Measurements from ENCODE around the gene PHKG2.

The PHKG2 gene

DNA sequence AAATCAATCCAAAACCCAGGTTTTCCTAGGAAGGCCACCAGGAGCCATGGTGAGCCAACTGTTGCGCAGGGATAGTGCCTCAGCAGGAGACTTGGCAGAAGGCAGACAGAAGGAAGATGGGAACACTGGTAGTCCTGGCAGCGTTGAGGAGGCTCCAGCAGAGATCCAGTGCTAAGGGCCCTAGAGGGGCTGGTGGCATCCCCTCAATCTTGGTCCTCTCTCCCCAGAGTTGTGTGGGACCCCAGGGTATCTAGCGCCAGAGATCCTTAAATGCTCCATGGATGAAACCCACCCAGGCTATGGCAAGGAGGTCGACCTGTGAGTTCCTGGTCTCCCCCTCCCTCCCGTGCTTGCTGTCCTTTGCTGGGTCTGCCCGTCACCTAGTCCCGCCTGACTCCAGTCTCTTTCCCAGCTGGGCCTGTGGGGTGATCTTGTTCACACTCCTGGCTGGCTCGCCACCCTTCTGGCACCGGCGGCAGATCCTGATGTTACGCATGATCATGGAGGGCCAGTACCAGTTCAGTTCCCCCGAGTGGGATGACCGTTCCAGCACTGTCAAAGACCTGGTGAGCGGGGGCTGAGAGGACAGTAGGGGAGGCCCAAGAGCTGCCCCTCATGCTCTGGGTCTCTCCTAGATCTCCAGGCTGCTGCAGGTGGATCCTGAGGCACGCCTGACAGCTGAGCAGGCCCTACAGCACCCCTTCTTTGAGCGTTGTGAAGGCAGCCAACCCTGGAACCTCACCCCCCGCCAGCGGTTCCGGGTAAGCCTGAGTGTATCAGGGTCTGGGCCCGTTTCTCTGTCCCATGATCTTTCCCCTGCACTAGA is 7.9 kb downstream of the PHKG2 start:
- no peak for DNase-seq (ENCODE audit: extremely low read depth in 1 of 2, low read depth in 1 of 2)

DNA sequence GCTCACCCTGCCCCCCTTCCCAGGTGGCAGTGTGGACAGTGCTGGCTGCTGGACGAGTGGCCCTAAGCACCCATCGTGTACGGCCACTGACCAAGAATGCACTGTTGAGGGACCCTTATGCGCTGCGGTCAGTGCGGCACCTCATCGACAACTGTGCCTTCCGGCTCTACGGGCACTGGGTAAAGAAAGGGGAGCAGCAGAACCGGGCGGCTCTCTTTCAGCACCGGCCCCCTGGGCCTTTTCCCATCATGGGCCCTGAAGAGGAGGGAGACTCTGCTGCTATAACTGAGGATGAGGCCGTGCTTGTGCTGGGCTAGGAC is 8.5 kb downstream of the PHKG2 start:
- DNase-seq (ENCODE audit: extremely low read depth in 1 of 2, low read depth in 1 of 2), result no peak

DNA sequence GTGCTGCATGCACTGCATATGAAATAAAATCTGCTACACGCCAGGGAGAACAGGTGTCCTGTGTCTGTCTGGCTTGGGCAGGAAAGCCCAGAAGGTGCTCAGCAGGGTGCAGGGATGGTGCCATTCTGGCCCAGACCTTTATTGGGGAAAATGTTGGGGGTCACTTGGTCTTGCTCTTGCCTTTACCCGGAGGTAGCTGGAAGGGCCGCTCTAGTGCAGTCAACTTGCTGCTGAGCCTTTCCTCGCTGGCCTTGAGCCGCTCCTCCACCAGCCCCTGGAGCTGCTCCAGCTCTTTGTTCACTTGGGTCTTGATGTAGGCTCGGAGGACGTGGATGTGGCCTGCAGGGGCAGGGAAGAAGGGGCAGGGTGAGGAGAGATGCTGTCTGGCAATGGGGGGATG is 9.1 kb downstream of the PHKG2 start:
- DNase-seq (ENCODE audit: extremely low read depth in 1 of 2, low read depth in 1 of 2), result no peak

DNA sequence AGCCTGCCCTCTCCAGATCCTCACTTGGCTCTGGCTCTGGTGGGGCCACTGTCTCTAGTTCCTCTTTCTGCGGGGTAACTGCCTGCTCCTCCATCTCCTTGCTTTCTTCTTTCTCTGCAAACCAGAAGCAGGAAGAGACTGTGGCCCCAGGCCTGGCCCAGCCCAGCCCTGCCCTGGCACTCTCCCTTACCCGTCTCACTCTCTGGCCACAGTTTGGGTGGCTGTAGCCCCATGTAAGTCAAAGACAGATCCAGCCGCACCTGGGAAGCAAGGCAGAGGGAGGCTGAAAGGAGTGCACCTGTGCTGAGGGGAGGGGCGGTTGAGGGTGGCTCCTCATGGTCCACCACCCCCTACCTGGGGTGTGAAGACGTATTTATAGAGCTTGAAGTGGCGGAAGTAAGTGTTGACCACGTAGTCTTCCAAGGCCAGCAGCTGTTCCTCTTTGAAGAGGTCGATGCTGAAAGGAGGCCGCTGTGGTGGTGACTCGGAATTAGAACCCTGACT is 10.8 kb downstream of the PHKG2 start:
- no peak for DNase-seq (ENCODE audit: extremely low read depth in 1 of 2, low read depth in 1 of 2)

DNA sequence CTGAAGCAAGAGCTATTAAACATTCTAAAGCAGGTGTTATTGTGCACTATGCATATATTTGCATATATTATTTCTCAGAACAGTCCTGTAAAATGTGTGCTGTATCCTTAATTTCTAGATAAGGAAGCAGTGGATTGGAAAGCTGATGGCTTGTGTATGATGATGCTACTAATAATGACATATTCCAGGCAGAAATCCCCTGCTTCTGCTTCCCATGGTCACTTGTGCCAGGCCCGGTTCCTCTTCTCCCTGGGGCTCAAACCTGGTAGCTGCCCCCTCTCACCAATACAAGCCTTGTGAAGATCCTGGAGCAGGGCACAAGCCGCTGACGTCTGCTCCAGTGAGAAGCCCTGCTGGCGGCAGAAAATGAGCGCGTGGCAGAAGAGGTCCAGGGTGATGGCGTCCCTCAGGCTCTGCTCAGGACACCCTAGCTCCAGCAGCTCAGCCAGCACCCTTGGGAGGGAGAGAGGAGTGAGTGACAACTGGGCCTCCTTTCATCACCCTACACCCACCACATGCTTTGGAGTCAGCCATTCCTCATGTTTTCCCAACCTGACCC is 11.9 kb downstream of the PHKG2 start:
- DNase-seq (ENCODE audit: extremely low read depth in 1 of 2, low read depth in 1 of 2), result no peak

DNA sequence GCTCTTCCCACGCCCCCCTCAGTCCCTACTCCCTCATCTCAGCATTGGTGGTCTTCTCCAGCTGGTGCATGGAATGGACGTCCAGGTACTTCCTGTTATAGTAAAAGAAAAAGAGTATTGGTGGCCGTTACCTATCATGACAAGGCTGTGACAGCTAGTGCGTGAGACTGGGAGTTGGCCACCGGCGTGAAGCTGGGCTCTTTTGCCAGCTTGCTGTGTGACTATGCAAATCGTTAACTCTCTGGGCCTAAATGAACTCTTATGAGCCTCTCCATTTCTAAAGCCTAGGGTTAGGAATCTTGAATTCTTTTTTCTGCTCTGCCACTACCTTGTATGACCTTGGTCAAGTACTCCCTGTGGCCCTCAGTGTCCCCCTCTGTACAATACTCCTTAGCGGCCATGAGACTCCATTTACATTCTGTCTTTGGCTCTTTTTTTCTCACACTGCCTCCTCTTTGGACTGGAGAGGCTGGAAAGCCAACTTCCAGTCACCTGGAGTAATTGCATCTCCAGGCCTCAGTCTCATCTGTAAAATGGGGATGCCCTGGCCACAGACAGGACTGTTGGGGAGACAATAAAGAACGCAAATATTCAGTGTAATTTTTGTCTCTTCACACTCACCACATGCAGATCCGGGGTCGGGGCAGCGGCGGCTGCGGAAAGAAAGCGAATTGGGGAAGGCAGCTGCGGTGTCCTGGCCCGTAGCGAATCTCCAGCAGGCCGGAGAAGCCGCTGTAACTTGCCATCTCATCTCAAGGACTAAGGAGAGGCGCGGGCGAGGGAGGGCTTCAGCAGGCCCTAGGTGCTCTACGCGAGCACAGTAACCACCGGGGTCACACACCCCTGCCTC is 12.6 kb downstream of the PHKG2 start:
- no peak for DNase-seq (ENCODE audit: extremely low read depth in 1 of 2, low read depth in 1 of 2)

DNA sequence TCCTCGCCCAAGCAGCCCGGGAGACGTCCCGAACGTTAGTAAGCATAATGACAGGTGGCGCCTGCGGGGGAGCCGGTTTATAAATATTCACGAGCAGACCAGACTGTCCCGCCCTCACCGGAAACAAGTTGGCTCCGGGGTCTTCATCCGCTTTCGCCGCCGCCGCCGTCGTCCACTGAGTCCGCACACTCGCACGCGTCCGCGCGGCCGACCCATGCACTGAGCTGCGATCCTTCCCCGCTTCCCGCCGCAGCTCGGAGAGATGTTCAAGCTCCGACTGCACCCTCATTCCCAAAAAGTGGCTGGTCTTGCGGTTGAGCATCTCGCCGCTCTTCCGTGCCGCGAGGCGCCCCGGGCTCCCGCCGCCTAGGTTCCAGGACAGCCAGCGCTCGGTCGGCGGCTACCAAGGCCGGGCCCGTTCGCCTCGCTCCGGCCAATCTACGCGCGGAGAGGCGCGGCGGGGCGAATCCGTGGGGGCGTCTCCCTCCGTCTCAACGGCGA is 13.3 kb downstream of the PHKG2 start:
- peak in 1 of 2 donors; percentile 9 for DNase-seq (ENCODE audit: extremely low read depth in 1 of 2, low read depth in 1 of 2)

DNA sequence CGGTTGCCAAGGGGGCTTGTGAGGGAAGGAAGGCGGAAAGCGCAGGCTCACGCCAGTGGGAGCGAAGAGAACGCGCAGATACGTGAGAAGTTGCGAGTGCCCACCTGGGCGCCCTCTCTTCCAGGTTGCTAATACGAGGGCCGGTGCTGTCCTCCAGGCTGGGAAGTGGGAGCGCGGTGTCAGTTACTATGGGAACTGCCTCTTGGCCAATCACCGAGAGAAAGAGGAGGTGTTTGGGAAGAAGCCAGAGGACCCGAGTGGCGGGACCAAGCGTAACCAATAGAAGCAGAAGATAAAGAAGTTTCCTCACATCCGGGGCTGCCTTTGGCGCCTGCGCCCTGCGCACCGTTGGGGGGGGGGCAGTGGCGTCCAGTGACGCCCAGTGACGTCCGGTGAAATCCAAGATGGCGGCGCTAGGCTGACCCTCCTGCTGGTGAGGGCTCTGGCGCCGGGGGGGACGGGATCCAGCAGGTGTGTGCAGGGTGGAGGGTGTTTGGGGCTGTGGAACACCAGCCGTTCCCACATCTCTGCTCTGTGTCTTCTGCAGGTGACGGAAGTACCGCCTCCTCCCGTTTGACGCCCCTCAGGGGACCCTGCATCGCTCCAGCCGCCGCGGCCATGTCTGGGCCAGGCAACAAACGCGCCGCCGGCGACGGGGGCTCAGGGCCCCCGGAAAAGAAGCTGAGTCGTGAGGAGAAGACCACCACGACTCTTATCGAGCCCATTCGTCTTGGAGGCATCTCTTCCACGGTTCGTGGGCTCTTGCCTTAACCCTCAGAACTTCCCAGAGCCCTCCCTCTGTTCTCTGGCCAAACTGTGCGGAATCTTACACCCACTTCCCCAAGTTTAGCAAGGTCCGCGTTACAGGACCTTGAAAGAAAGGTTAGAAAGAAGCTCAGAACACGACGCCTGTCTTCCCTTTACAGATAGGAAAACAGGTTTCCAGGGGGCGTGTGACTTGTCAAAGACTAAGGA is 14.0 kb downstream of the PHKG2 start, which contains the start of the genes CFAP119 and RNF40:
CFAP119 (minus strand) TSS at position 135 of the 975 bp plus-strand sequence. CDS start 314 bp downstream, outside the sequence.
RNF40 (plus strand) TSS at position 395 of the 975 bp plus-strand sequence; CDS start at position 619, 224 bp downstream.
- peak; percentile 68 to 78 for DNase-seq (ENCODE audit: extremely low read depth in 1 of 2, low read depth in 1 of 2)

DNA sequence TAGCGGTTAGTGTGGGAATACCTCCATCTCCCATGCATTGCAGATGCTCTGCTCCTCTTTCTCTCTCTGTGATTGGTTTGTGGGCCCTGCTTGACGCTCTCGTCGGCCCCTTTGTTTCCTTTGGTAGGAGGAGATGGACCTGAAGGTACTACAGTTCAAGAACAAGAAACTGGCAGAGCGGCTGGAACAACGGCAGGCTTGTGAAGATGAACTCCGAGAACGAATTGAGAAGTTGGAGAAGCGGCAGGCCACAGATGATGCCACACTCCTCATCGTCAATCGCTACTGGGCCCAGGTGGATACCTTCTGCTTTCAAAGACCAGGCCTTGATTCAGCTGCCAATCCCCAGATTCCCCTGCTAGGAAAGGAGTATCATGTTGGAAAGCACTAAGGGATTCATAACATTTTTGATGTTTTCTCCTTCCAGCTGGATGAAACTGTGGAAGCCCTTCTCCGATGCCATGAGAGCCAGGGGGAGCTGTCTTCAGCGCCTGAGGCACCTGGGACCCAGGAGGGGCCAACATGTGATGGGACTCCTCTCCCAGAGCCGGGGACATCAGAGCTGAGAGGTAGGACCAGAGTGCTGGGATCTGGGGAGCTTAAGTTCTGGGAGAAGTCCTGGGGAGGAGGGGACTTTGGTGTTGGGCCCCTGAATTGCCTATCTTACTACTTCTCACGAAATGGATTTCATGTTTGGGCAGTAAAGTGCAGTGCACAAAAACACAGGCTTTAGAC is 14.9 kb downstream of the PHKG2 start:
- no peak for DNase-seq (ENCODE audit: extremely low read depth in 1 of 2, low read depth in 1 of 2)

DNA sequence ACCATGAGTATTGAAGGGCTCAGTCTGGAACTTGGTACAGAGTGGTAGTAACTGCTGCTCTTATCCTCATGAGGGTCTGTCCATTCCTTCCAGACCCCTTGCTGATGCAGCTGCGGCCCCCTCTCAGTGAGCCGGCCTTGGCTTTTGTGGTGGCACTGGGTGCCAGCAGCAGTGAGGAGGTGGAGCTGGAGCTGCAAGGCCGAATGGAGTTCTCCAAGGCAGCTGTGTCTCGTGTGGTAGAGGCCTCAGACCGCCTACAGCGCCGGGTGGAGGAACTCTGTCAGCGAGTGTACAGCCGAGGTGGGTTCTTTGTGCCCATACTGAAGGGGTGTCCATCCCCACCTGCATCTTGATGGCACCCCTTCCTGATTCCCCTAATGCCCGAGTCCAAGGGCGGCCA is 15.9 kb downstream of the PHKG2 start:
- DNase-seq (ENCODE audit: extremely low read depth in 1 of 2, low read depth in 1 of 2), result no peak

DNA sequence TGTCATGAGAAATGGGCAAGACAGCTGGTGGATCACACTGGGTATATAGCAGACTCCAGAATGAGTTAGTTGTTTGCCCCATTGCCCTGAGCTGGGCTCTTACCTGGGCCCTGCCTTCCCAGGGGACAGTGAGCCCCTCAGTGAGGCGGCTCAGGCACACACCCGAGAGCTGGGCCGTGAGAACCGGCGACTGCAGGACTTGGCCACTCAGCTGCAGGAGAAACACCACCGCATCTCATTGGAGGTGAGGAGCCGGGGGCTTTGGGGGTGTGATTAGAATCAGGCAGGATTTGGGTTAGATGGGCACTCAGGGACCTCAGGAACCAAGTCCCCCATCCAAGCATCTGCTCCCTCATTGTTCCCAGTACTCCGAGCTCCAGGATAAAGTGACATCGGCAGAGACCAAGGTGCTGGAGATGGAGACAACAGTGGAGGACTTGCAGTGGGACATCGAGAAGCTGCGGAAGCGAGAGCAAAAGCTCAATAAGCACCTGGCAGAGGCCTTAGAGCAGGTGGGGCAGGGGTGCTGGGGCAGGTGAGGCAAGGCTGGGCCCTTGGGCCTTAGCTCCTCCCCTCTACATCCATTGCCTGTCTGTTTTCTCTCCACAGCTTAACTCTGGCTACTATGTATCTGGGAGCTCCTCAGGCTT is 16.7 kb downstream of the PHKG2 start:
- DNase-seq (ENCODE audit: extremely low read depth in 1 of 2, low read depth in 1 of 2), result no peak

DNA sequence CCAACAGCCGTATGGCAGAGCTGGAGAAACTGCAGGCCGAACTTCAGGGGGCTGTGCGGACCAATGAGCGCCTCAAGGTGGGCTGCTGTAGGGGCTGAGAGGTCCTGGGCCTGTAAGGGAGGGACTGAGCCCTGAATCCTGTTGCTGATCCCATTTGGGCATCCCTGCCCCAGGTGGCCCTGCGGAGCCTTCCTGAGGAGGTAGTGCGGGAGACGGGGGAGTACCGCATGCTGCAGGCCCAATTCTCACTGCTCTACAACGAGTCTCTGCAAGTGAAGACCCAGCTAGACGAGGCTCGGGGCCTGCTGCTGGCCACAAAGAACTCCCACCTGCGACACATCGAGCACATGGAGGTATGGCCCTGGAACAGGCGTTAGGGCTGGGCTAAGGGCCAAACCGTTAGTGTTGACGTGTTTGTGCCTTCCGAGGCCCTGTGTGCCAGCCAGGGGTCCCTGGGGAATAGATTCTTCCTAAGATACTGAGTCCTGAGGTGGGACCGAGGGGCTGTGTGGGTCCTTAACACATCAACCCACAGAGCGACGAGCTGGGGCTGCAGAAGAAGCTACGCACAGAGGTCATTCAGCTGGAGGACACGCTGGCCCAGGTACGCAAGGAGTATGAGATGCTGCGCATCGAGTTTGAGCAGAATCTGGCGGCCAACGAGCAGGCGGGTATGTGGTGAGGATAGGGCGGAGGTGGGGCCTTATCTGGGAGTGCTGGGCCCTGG is 18.1 kb downstream of the PHKG2 start:
- DNase-seq (ENCODE audit: extremely low read depth in 1 of 2, low read depth in 1 of 2), result no peak

DNA sequence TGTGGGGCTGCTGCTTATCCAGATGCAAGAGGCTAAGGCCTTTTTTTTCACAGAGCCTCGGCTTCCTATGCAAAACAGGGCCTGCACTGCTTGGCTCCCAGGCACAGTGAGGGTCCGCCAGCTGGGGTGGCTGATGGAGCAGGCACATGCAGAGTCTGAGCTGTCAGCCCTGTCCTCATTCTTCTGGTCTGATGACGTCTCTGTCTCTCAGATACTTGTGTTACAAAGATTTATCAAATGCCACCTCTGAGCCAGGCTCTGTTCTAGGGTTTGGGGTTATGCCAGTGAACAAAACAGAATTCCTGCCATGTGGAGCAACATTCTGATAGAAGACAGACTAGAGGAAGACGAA is 18.7 kb downstream of the PHKG2 start:
- DNase-seq (ENCODE audit: extremely low read depth in 1 of 2, low read depth in 1 of 2), result no peak

DNA sequence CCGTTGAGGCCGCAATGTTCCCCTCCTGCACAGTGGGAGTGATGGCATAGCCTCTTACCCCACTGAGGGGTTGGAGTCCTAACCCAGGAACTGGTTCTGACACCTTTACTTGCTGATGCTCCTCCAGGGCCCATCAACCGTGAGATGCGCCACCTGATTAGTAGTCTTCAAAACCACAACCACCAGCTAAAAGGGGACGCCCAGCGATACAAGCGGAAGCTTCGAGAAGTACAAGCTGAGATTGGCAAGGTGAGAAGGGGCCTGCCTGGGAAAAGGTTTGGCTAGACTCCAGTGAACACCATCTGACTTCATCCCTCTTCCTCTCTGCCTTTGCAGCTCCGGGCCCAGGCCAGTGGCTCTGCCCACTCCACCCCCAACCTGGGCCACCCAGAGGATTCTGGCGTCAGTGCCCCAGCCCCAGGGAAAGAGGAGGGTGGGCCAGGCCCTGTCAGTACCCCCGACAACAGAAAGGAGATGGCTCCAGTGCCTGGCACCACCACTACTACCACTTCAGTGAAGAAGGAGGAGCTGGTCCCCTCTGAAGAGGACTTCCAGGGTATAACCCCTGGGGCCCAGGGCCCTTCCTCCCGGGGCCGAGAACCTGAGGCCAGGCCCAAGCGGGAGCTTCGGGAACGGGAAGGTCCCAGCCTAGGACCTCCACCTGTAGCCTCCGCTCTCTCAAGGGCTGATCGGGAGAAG is 19.7 kb downstream of the PHKG2 start:
- no peak for DNase-seq (ENCODE audit: extremely low read depth in 1 of 2, low read depth in 1 of 2)

DNA sequence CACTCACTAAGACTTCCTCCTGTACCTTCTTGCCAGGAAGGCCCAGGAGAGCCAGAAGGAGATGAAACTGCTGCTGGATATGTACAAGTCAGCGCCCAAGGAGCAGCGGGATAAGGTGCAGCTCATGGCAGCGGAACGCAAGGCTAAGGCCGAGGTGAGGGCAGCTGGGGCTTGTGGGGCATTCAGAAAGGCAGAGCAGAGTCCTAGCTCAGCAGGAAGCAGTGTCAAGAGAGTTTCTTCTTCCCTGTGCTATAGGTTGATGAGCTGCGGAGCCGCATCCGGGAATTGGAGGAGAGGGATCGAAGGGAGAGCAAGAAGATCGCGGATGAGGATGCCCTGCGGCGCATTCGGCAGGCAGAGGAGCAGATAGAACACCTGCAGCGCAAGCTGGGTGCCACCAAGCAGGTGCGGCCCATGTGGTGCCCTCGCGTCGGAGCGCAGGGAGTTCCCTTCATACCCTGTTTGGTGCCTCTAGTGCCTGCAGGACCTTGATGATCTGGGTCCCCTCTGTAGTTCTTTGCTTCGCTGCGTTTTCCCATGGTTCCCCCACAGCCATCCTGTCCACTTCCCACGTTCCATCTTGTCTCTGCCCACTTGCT is 20.5 kb downstream of the PHKG2 start:
- DNase-seq (ENCODE audit: extremely low read depth in 1 of 2, low read depth in 1 of 2), result no peak

DNA sequence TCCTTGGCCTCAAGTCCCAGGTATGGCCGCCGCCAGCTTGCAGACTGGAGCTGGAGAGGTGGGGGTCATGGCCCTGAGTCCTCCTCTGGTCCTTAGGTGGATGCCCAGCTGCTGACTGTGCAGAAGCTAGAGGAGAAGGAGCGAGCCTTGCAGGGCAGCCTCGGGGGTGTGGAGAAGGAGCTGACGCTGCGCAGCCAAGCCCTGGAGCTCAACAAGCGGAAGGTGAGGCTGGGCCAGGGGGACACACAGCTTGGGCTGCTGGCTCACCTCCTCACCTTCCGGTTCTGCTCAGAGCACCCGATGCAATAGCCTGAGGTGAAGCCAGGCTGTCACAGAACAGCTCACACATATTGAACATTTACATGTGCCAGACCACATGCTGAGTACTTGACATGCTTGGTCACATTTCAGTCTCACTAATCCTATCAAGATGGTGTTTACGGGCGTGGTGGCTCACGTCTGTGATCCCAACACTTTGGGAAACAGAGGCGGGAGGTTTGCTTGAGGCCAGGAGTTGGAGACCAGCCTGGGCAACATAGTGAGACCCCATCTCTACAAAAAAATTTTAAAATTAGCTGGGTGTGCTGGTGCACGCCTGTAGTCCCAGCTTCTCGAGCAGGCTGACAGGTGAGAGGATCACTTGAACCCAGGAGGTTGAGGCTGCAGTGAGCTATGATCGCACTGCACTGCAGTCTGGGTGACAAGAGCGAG is 21.3 kb downstream of the PHKG2 start:
- DNase-seq (ENCODE audit: extremely low read depth in 1 of 2, low read depth in 1 of 2), result no peak

DNA sequence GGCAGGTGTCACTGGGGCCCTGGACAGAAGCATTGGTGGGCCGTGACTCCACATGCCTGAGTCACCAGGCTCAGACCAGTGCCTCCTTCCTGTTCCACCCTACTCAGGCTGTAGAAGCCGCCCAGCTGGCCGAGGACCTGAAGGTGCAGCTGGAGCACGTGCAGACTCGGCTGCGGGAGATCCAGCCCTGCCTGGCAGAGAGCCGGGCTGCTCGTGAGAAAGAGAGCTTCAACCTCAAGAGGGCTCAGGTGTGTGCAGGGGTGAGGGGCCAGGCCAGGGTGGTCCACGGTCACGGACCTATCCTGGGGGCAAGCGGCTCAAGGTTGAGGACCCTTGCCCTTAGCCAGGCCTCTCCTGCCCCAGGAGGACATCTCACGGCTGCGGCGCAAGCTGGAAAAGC is 23.5 kb downstream of the PHKG2 start:
- DNase-seq (ENCODE audit: extremely low read depth in 1 of 2, low read depth in 1 of 2), result no peak
